ENCODE data around the gene MPPED1.

The MPPED1 gene

DNA sequence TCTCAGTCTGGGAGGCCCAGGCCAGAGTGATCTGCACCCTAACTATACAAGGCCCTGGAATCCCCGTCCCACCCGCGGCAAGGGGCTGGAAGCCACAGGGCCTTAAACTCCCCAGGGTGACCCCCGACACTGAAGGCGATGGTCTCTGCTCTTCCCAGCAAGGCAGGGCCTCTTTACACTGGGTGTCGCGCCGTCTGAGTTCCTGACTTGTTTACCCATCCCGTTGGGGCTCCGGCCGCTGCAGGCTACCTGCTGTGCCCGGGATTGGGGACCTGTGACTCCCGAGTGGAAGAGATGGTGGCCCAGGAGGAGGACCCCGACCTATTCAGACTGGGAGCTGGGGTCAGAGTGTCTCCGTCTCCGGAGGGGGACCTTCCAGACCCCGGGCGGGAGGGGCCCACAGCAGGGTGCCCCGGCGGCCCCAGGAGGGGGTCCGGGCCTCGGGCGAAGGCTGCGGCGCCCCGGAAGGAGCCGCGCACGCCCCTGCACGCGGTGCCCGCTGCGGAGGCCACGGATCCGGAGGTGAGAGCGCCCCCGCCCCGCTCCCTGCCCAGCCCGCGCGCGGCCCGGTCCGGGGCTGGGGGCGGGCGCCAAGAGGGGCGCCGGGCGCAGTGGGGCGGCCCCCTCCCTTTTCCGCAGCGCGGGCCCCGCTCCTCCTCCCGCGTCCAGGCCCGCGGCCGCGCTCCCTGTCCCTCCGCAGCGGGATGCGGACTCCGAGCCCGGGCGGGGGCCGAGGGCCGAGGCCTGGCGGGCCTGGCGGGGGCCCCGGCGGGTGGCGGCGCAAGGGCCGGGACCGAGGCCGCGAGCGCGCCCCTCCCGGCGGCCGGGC lies 560 bp upstream of the MPPED1 start:
- DNase-seq (ENCODE audit: low read depth): no peak
- TF ChIP-seq, protein P1, sequence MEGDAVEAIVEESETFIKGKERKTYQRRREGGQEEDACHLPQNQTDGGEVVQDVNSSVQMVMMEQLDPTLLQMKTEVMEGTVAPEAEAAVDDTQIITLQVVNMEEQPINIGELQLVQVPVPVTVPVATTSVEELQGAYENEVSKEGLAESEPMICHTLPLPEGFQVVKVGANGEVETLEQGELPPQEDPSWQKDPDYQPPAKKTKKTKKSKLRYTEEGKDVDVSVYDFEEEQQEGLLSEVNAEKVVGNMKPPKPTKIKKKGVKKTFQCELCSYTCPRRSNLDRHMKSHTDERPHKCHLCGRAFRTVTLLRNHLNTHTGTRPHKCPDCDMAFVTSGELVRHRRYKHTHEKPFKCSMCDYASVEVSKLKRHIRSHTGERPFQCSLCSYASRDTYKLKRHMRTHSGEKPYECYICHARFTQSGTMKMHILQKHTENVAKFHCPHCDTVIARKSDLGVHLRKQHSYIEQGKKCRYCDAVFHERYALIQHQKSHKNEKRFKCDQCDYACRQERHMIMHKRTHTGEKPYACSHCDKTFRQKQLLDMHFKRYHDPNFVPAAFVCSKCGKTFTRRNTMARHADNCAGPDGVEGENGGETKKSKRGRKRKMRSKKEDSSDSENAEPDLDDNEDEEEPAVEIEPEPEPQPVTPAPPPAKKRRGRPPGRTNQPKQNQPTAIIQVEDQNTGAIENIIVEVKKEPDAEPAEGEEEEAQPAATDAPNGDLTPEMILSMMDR (conservative IDR thresholded peaks at IDR 0.05; ENCODE audit: low read depth, low read length): no peak
- H3K4me3 ChIP-seq (ENCODE audit: low read length): no peak overlapping the region

DNA sequence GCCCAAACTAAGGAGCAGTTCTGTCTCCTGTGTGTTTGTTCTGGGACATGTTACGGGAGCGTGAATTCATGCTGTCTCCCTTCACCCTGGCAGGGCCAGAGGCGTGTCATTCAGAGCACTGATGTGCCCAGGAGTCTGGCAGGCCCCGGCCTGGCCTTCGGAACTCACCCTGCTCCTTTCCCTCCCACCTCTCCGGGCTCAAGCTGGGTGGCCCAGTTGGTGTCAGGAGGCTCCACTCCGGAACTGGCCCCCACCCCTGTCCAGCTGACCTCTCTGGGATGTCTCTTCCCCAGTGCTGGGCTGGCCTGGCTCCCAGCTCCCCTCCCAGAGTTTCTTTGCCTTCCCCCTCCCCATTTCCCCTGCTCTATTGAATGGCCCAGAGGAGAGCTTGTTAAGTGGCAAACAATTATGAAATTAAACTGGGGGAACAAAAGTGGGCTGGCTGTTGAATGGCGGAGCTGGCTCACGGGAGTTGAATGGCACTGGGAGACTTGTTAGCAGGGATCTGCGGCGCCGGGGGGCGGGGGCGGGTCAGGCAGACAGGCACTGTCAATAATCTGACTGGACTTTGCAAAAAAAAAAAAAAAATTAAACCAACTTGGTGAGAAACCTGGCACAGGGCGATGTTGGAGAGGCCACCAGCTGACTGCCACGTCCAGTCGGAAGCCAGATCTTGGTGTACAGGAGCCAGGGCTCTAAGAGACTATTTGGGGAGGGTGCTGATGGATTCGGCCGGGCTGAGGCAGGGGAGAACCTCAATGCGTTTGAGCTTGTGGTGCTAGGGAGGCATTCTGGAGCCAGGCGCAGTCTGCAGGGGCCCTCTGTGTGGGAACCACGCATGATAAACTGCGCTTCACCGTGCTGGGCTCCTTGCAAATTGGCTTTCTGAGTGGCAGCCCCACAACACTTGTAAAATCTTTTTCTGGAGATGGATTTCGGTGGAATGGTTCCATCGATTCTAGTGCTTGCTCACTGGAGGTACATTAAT lies 1.3 kb downstream of the MPPED1 start:
- H3K4me3 ChIP-seq (ENCODE audit: low read length): no peak overlapping the region
- TF ChIP-seq, protein P1 (conservative IDR thresholded peaks at IDR 0.05; ENCODE audit: low read depth, low read length): no peak
- no peak for DNase-seq (ENCODE audit: low read depth)

DNA sequence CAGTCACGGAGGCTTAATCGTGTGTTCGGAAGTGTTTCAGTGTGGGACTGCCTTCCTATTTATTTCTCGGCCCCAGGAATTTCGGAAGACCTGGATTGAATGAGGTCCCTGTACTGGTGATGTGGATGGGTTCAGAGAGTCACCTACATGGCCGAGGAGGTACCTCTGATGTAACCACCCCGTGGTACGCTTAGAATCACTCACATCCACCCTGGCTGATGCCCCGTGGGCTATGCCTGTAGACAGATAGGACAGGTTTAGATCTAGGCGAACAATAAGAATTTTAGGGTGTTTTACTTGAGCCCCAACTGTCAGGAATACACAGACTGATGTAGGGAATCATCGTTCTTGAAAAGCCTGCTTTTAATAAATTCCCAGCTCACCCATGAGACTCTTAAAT lies 2.0 kb downstream of the MPPED1 start:
- no peak for DNase-seq (ENCODE audit: low read depth)
- no peak overlapping the region for H3K4me3 ChIP-seq (ENCODE audit: low read length)
- TF ChIP-seq, protein P1 (conservative IDR thresholded peaks at IDR 0.05; ENCODE audit: low read depth, low read length): no peak

DNA sequence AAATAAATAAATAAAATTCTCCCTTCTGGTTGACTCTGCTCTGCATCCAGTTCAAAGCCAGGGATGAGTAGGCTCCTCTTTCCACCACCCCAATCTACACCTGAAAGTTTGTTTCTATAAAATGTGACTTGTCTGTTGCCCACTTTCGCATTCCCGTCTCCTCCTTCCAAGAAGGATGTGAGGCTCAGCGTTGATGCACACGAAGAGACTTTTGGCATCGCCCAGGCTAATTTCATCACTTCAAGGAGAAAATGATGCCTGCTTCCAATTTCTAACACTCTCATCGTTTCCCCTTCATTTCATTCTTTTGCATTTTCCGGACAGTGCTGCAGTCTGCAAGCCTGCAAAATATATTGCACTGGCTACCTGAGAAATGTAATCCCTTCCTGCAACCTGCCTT lies 3.9 kb downstream of the MPPED1 start:
- DNase-seq (ENCODE audit: low read depth): no peak
- TF ChIP-seq, protein P1 (conservative IDR thresholded peaks at IDR 0.05; ENCODE audit: low read depth, low read length): no peak
- no peak overlapping the region for H3K4me3 ChIP-seq (ENCODE audit: low read length)

DNA sequence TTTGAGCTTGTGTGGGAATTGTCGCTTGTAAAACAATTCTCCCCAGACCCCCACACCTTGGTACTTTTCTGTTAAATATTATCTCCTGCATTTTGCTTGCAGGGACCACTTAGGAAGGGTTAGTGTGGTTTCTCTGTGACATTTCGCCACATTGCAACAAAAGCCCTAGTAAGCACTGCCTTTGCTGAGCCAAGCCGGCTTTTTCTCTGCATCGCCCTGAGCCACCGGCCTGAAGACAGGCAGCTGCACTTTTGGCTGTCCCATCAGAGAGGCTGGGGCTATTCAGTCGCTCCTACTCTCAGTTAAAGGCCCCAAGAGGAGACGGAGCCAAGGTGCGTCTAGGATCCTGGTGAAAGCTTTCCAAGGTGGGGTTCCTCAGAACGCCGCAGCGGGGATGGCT lies 5.7 kb downstream of the MPPED1 start:
- TF ChIP-seq, protein P1 (conservative IDR thresholded peaks at IDR 0.05; ENCODE audit: low read depth, low read length): no peak
- no peak for DNase-seq (ENCODE audit: low read depth)

DNA sequence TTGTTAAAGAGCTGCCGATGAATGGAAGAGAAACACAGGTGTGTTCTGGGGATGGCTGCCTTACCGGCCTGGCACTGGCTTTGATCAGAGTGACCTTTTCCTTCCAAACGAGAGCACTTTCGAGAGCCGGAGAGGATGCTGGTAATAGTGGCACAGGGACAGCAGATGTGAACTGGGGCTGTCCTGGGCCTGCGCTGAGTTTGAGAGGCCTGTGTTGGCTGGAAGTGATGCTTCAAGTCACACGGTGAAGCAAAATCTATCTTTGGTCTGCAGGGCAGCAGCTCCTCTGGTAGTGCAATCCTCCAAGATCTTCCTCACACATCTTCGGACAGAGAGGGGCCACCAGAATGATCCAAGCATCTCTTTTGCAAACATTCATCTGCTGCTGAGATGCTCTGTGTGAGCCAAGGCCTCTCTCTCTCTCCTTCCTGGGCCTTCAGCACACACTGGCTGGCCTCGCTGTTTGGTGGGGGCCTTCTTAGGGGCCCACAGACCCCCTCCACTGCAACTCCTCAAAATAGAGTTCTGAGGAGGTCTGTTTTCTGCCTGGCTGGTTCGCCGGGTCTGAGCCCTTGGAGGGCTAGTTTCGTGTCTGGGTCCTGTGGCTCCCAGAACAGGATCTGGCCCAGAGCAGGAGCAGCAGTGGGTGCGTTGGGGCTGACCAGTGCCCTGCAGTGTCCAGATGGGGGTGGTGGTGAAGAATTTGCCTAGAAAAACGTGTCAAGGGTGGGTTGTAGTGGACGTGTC lies 6.4 kb downstream of the MPPED1 start:
- TF ChIP-seq, protein P1 (conservative IDR thresholded peaks at IDR 0.05; ENCODE audit: low read depth, low read length): no peak
- no peak for DNase-seq (ENCODE audit: low read depth)
- no peak overlapping the region for H3K4me3 ChIP-seq (ENCODE audit: low read length)

More for the DNA sequence above, 5.7 kb downstream of the MPPED1 start:
- H3K4me3 ChIP-seq (ENCODE audit: low read length): no peak overlapping the region

Measured in retinal pigment epithelial cell (primary cell).